Aorta (tissue), 5 donors: ENCODE measurements around the gene SLC44A1. TPM values are rescaled to one million over a fixed set of nuclear protein-coding genes. Genes with fewer than 3 reads are reported as not detected.

ENCODE experiments used
- ATAC-seq: fragments of 200-7000 bp; cut with Tn5 transposase; one replicate; pipeline ENCODE4 v1.9.1; 2022; ENCODE audit warnings: moderate library complexity; ENCODE audit not compliant: low FRiP score
- DNase-seq, 2 donors: peaks; one replicate each; pipeline ENCODE4 v3.0.0-alpha.2; 2020
- H3K27ac ChIP-seq, 2 donors: one replicate each; pipeline ENCODE4 v1.5.1; 2013; ENCODE audit warnings: low read length in 2 of 2, mild to moderate bottlenecking in 2 of 2, moderate library complexity in 2 of 2, control low read depth in 1 of 2, inconsistent platforms in 1 of 2, low read depth in 1 of 2
- H3K27me3 ChIP-seq, 2 donors: one replicate each; pipeline ENCODE4 v1.6.1; 2013; ENCODE audit warnings: control low read depth in 1 of 2, low read length in 1 of 2, mild to moderate bottlenecking in 1 of 2, moderate library complexity in 1 of 2; ENCODE audit not compliant: insufficient read depth in 2 of 2, control insufficient read depth in 1 of 2
- H3K36me3 ChIP-seq, 2 donors: one replicate each; pipeline ENCODE4 v1.6.1; 2013; ENCODE audit warnings: control low read depth in 1 of 2, low read length in 1 of 2, mild to moderate bottlenecking in 1 of 2; ENCODE audit not compliant: insufficient read depth in 2 of 2, control insufficient read depth in 1 of 2
- H3K4me1 ChIP-seq, 2 donors: one replicate each; pipeline ENCODE4 v1.6.1; 2013; ENCODE audit warnings: low read length in 2 of 2, control low read depth in 1 of 2, mild to moderate bottlenecking in 1 of 2, moderate library complexity in 1 of 2; ENCODE audit not compliant: insufficient read depth in 2 of 2, control insufficient read depth in 1 of 2
- H3K4me3 ChIP-seq, 2 donors: one replicate each; pipeline ENCODE4 v1.5.1; 2013; ENCODE audit warnings: low read length in 2 of 2, control low read depth in 1 of 2, mild to moderate bottlenecking in 1 of 2
- H3K9me3 ChIP-seq: one replicate; pipeline ENCODE4 v1.6.1; 2013; ENCODE audit warnings: mild to moderate bottlenecking, low read length; ENCODE audit not compliant: control insufficient read depth
- WGBS, 2 donors: extraction: QIAGEN DNeasy Blood & Tissue Kit; methylation state at CpG; one replicate each; pipeline ENCODE4 v1.1.7; 2013; 5-methylcytosine and 5-hydroxymethylcytosine counted together
- intact Hi-C, 2 donors: fragments of 100-400 bp; cut with DNase I; formaldehyde crosslinking; loops; one replicate each; pipeline versions ENCODE4 v1.14.2 to v1.15.0; 2022
- polyA plus RNA-seq, 2 donors: library from polyadenylated mRNA; stranded (reverse); fragments of 200-250 nt; gene quantifications; one replicate each; pipeline ENCODE4 v1.2.3, GENCODE V29; 2013
- total RNA-seq, 2 donors: library from RNA; stranded (reverse); fragmentation: NEBNext Ultra II Directional; extraction: Animal tissue kit (Norgen Biotek cat#: 25700); gene quantifications; one replicate each; pipeline ENCODE4 v1.2.1, GENCODE V29; 2021
- donor health status: healthy with polysubstance abuse.
- donor health status: Bipolar disorder and iron deficiency.
- donor health status: DM: no; HTN: no; CAD: no.
- donor health status: DM: no; HTN: no; CAD: no.
- donor health status: DM: yes; HTN: yes; CAD: no.

SLC44A1 gene
- total and polyA plus RNA-seq, 4 donors = 11.4 to 46.6 (median 30.4) TPM

DNA sequence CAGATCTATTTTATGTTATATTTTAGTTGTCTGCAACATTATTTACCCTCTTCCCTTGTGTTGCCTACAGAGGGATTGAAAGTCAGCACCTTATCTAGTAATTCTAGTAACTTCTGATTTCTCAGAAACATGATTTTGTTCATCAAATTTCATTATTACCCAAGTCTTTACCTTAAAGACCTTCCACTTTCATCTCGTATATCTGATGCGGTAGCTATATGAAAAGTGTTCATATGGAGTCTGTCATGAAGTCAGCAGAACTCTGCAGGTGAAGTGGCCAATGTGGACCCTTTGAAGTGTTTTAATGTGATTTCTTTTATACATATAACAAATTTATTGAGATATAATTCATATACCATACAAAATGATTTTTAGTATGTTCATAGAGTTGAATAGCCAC, 40.0 kb downstream of the SLC44A1 start:
- no peaks in the 10 kb centered on the region for H3K27me3 ChIP-seq
- H3K4me3 ChIP-seq = no peak overlapping the region
- ATAC-seq (no peak), DNase-seq (no peak)
- 69 to 99% methylated on average over 2 of the region's 2 CpGs for WGBS, 2 donors
- intact Hi-C loops = no loop called here
- no peaks in the 10 kb centered on the region for H3K4me1 ChIP-seq
- H3K9me3 ChIP-seq = no peaks in the 10 kb centered on the region
- no peaks in the 10 kb centered on the region for H3K36me3 ChIP-seq
- no peak overlapping the region for H3K27ac ChIP-seq

DNA sequence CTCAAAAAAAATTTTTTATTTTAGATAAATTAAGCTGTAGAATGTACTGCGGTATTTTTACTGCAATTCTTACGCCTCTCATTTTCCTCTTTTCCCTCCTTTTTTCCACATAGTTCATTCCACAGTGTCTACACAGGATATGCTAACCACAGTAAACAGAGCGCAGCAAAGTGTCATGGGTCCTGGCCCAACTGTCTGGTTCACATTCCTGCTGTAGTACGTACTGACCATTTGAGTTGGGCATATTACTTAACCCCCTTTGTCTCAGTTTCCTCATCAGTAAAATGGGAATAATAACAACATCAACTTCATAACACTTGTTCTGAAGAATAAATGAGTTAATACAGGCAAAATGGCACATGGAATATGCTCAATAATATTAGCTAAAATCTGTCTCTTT, 41.6 kb downstream of the SLC44A1 start:
- DNase-seq = no peak
- H3K4me1 ChIP-seq = no peaks in the 10 kb centered on the region
- H3K4me3 ChIP-seq = no peak overlapping the region
- H3K27ac ChIP-seq = no peak overlapping the region
- H3K27me3 ChIP-seq = no peaks in the 10 kb centered on the region
- H3K9me3 ChIP-seq = no peaks in the 10 kb centered on the region
- ATAC-seq = no peak
- H3K36me3 ChIP-seq = no peaks in the 10 kb centered on the region
- 92 to 94% methylated on average over 4 of the region's 4 CpGs for WGBS, 2 donors
- intact Hi-C loops = no loop called here

GRCh38 chr9:105289305-105289704, 44.9 kb downstream of the SLC44A1 start:
- Histone ChIP-seq H3K27me3 (no peaks in the 10 kb centered on the region), H3K4me1 (no peaks in the 10 kb centered on the region), H3K27ac (no peak overlapping the region), H3K36me3 (no peaks in the 10 kb centered on the region), H3K4me3 (no peak overlapping the region), H3K9me3 (no peaks in the 10 kb centered on the region)
- intact Hi-C loops = no loop called here
- DNase-seq = no peak
- WGBS, 2 donors = 97 to 99% methylated on average over 3 of the region's 3 CpGs
- ATAC-seq = no peak

GRCh38 chr9:105290418-105290817, 46.0 kb downstream of the SLC44A1 start:
- intact Hi-C loops = no loop called here

DNA sequence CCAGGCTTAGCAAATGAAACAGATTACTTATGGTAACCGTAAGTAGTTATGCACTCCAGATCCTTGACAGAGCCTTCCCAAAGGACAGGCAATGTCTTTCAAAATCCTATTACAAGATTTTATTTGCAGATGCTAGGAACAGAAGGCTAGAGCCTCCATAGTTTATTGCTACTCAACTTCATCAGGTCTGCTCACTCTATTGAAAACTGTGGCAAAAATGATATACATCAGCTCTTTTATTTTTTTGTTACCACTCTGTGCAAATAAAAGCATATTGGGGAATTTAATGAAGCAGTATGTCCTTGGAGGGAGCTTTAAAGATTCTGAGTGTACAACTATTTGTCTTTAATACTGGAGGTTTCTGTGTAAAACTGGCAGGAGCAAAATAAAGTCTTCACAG, 46.5 kb downstream of the SLC44A1 start:
- H3K9me3 ChIP-seq = no peaks in the 10 kb centered on the region
- H3K36me3 ChIP-seq = no peaks in the 10 kb centered on the region
- DNase-seq (no peak), ATAC-seq (no peak)
- H3K4me1 ChIP-seq = no peaks in the 10 kb centered on the region
- H3K27me3 ChIP-seq = no peaks in the 10 kb centered on the region
- 90 to 97% methylated on average over 1 of the region's 1 CpG for WGBS, 2 donors
- no peak overlapping the region for H3K27ac ChIP-seq
- no peak overlapping the region for H3K4me3 ChIP-seq
- intact Hi-C loops = no loop called here

More at GRCh38 chr9:105290418-105290817, 46.0 kb downstream of the SLC44A1 start:
- Histone ChIP-seq H3K36me3 (no peaks in the 10 kb centered on the region), H3K27me3 (no peaks in the 10 kb centered on the region), H3K4me3 (no peak overlapping the region), H3K27ac (no peak overlapping the region), H3K4me1 (no peaks in the 10 kb centered on the region), H3K9me3 (no peaks in the 10 kb centered on the region)
- WGBS, 2 donors = 39 to 40% methylated on average over 1 of the region's 1 CpG
- no peak for DNase-seq
- ATAC-seq = no peak

GRCh38 chr9:105291422-105291859, 47.0 kb downstream of the SLC44A1 start:
- H3K27me3 ChIP-seq = no peaks in the 10 kb centered on the region
- ATAC-seq (no peak), DNase-seq (no peak)
- H3K36me3 ChIP-seq = no peaks in the 10 kb centered on the region
- no peaks in the 10 kb centered on the region for H3K4me1 ChIP-seq
- no peak overlapping the region for H3K4me3 ChIP-seq
- WGBS, 2 donors = 79 to 83% methylated on average over 1 of the region's 1 CpG
- no peak overlapping the region for H3K27ac ChIP-seq
- intact Hi-C loops = no loop called here
- H3K9me3 ChIP-seq = no peaks in the 10 kb centered on the region

- intact Hi-C loops = no loop called here
- H3K36me3 ChIP-seq = no peaks in the 10 kb centered on the region
- DNase-seq (no peak), ATAC-seq (no peak)
- no peaks in the 10 kb centered on the region for H3K9me3 ChIP-seq
- H3K4me3 ChIP-seq = no peak overlapping the region
- 27 to 31% methylated on average over 2 of the region's 2 CpGs for WGBS, 2 donors
- no peaks in the 10 kb centered on the region for H3K4me1 ChIP-seq
- no peaks in the 10 kb centered on the region for H3K27me3 ChIP-seq
- no peak overlapping the region for H3K27ac ChIP-seq
Measured at GRCh38 chr9:105291938-105292337, 47.5 kb downstream of the SLC44A1 start.

- Histone ChIP-seq H3K27me3 (no peaks in the 10 kb centered on the region), H3K9me3 (no peaks in the 10 kb centered on the region), H3K4me1 (no peaks in the 10 kb centered on the region), H3K4me3 (no peak overlapping the region), H3K27ac (no peak overlapping the region), H3K36me3 (no peaks in the 10 kb centered on the region)
- intact Hi-C loops = no loop called here
- no peak for DNase-seq
- whole genome bisulfite sequencing, 2 donors = 95 to 97% methylated on average over 3 of the region's 3 CpGs
- ATAC-seq = no peak
Measured at GRCh38 chr9:105293408-105293807, 49.0 kb downstream of the SLC44A1 start.

DNA sequence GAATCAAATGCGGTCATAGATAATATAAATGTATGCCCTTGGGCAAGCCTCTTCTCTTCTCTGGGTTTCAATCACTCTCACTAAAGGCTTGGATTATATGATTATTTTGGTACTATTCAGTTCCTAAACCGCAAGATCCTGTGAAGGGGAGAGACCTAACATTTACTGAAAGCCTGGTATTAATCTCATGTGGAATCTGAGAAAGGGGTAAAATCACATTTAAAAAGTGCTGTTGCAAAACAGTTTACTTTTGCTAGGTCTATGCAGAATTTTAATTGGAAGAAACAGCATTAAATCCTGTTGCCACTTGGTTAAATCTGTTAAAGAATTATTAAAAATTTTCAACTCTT, 50.7 kb downstream of the SLC44A1 start:
- 96 to 97% methylated on average over 2 of the region's 2 CpGs for WGBS, 2 donors
- Histone ChIP-seq H3K4me1 (peaks cover 0 to 6% of the 10 kb centered on the region in 2 donors), H3K4me3 (no peak overlapping the region), H3K9me3 (no peaks in the 10 kb centered on the region), H3K36me3 (peaks cover 0 to 2% of the 10 kb centered on the region in 2 donors), H3K27ac (no peak overlapping the region), H3K27me3 (no peaks in the 10 kb centered on the region)
- ATAC-seq (no peak), DNase-seq (no peak)
- intact Hi-C loops = no loop called here
